Vagina (tissue), 2 donors: ENCODE data around the gene TMEM87B. TPM values are rescaled to one million over a fixed set of nuclear protein-coding genes. Genes with fewer than 3 reads are reported as not detected.

ENCODE experiments used
- DNase-seq, 2 donors: peaks; one replicate each; pipeline ENCODE4 v3.0.0-alpha.2; 2017; ENCODE audit errors: extremely low spot score in 2 of 2
- H3K27ac ChIP-seq: fragments of 200-600 bp; sonication (generic); one replicate; pipeline ENCODE4 v1.5.1; 2019
- H3K27me3 ChIP-seq: fragments of 200-600 bp; sonication (generic); one replicate; pipeline ENCODE4 v1.5.1; 2019
- H3K36me3 ChIP-seq, 2 donors: fragments of 200-600 bp; sonication (generic); one replicate each; pipeline ENCODE4 v1.5.1; 2017 to 2019
- H3K4me1 ChIP-seq: fragments of 200-600 bp; sonication (generic); one replicate; pipeline ENCODE4 v1.5.1; 2019
- H3K4me3 ChIP-seq, 2 donors: fragments of 200-600 bp; sonication (generic); 1 replicate in 1 of 2; 2 replicates in 1 of 2; pipeline ENCODE4 v1.5.1; 2016 to 2019
- H3K9me3 ChIP-seq: fragments of 200-600 bp; sonication (generic); one replicate; pipeline ENCODE4 v1.5.1; 2019
- POLR2A ChIP-seq, 2 donors: fragments of 450-650 bp; IDR thresholded peaks; one replicate each; pipeline ENCODE4 v1.6.1; 2017; ENCODE audit warnings: antibody characterized with exemption in 2 of 2, mild to moderate bottlenecking in 2 of 2, moderate library complexity in 2 of 2
- POLR2AphosphoS5 ChIP-seq, 2 donors: sonication (generic); formaldehyde crosslinking; IDR thresholded peaks; one replicate each; pipeline ENCODE4 v1.9.0; 2017; ENCODE audit warnings: antibody characterized with exemption in 2 of 2, mild to moderate bottlenecking in 2 of 2, low read depth in 1 of 2; ENCODE audit not compliant: insufficient read depth in 1 of 2
- intact Hi-C: fragments of 100-400 bp; cut with DNase I; formaldehyde crosslinking; loops from one replicate; pipeline ENCODE4 v1.15.1; 2023
- total RNA-seq: library from RNA; depleted of rRNA; stranded (reverse); fragments of >200 nt; gene quantifications from one replicate; pipeline ENCODE4 v1.2.3, GENCODE V29; 2016
- TF ChIP-seq, protein P1 (sequence below), 3 experiments: fragments of 450-650 bp in 2 of 3; fragments of 200-600 bp in 1 of 3; sonication (generic) in 1 of 3; IDR thresholded peaks; one replicate each; pipeline ENCODE4 v1.5.1; 2017 to 2019; ENCODE audit warnings: antibody characterized with exemption in 3 of 3, mild to moderate bottlenecking in 2 of 3, moderate library complexity in 2 of 3

The TMEM87B gene
- total RNA-seq, 1 donor from 2014 or later, result 18.9 TPM

DNA sequence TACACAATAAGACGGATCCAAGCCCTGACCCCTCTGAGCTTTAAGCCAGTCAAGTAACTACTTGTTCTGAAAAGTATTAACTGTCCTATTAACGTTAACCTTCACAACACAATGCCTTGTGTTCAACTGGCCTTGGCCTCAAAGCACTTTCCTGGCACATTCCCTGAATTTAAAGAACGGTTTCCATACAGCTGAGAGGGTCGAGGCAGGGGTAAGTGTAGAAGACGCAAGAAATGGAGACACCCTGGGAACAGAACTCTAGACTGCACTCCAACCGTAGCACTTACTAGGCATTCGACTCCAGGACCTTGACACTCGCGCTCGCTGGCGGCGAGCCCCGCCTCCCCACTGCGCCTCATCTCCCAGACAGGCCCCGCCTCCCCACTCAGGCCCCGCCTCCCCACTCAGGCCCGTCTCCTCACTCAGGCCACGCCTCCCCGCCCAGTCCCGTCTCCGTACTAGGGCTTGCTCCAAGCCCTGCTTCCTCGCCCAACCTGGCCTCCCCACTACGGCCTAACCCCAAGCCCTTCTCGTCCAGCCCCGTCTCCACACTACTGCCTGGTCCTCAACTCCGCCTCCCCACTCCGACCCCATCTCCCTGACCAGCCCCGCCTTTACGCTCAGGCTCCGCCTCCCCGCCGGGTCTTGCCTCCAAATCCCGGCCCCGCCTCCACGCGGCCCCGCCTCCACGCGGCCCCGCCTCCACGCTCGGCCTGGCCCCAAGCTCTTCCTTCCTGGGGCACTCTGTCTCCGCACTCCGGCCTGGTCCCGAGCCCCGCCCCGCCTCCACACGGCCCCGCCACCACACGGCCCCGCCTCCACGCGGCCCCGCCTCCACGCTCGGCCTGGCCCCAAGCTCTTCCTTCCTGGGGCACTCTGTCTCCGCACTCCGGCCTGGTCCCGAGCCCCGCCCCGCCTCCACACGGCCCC is 887 bp upstream of the TMEM87B start:
- TF ChIP-seq POLR2AphosphoS5 (IDR thresholded peaks at IDR 0.05; ENCODE audit: insufficient read depth in 1 of 2, low read depth in 1 of 2) (peak; percentile 13 to 50), POLR2A (IDR thresholded peaks at IDR 0.05) (no peak)
- TF ChIP-seq, protein P1, sequence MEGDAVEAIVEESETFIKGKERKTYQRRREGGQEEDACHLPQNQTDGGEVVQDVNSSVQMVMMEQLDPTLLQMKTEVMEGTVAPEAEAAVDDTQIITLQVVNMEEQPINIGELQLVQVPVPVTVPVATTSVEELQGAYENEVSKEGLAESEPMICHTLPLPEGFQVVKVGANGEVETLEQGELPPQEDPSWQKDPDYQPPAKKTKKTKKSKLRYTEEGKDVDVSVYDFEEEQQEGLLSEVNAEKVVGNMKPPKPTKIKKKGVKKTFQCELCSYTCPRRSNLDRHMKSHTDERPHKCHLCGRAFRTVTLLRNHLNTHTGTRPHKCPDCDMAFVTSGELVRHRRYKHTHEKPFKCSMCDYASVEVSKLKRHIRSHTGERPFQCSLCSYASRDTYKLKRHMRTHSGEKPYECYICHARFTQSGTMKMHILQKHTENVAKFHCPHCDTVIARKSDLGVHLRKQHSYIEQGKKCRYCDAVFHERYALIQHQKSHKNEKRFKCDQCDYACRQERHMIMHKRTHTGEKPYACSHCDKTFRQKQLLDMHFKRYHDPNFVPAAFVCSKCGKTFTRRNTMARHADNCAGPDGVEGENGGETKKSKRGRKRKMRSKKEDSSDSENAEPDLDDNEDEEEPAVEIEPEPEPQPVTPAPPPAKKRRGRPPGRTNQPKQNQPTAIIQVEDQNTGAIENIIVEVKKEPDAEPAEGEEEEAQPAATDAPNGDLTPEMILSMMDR (IDR thresholded peaks at IDR 0.05), result no peak
- DNase-seq, result peak; percentile 98 to 99
- Histone ChIP-seq H3K4me3 (peak overlapping the region; percentile 48 to 49), H3K4me1 (peaks cover 30% of the 10 kb centered on the region), H3K36me3 (no peaks in the 10 kb centered on the region), H3K27me3 (no peaks in the 10 kb centered on the region), H3K9me3 (no peaks in the 10 kb centered on the region), H3K27ac (peak overlapping the region; percentile 97)
- intact Hi-C loops, result loop anchor here (5.0 kb wide), 1 partner anchor 157 kb away; the partner anchor contains the start of gene MERTK

DNA sequence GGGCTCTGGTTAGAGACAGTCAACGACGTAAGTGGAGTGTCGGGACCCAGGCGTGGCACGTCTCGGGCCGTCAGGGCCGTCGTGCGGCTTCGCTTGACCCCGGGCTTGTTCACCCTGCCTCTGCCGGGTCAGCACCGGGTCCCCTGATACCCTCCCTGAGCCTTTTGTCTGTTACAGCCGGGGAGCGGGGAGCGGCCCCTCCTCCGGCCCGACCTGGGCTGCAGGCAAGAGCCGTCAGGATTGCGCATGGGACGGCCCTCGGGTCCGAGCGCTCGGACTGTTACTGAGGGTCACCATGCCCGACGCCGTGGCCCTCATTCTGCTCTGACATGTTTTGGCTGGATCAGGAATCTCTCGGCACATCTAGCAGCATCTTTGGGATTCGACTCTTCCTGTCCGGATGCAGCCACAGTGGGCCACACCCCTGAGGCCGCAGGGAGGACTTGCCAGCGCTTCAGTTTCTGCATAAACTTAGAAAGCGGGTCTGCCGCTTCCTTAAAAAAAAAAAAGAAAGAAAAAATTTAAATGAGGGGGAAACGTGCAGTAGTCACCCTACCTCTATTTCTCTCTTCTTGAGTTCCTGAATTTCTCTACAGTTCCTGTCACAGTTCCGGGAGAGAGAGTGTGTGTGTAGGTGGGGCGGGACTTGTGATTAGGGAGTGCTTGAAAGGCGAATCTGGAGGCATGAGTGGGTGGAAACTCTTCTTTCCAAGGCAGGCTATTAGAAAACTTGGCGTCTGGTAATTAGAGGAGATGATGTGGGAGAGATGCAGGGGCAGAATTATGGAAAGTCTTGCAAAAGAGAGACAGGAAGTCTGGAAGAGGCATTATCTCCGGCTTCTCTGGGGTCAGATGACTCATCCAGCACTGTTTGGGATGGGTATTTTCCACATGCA is 909 bp downstream of the TMEM87B start:
- no peaks in the 10 kb centered on the region for H3K27me3 ChIP-seq
- H3K36me3 ChIP-seq, result peaks cover 0 to 6% of the 10 kb centered on the region in 2 donors
- DNase-seq, result peak in 1 of 2 donors; percentile 98
- TF ChIP-seq POLR2AphosphoS5 (IDR thresholded peaks at IDR 0.05; ENCODE audit: insufficient read depth in 1 of 2, low read depth in 1 of 2), result peak in 1 of 2 donors; percentile 72
- TF ChIP-seq POLR2A (IDR thresholded peaks at IDR 0.05), result no peak
- intact Hi-C loops, result no loop called here
- peaks cover 30% of the 10 kb centered on the region for H3K4me1 ChIP-seq
- H3K9me3 ChIP-seq, result no peaks in the 10 kb centered on the region
- H3K27ac ChIP-seq, result peak overlapping the region; percentile 97
- peak overlapping the region; percentile 77 to 92 for H3K4me3 ChIP-seq

DNA sequence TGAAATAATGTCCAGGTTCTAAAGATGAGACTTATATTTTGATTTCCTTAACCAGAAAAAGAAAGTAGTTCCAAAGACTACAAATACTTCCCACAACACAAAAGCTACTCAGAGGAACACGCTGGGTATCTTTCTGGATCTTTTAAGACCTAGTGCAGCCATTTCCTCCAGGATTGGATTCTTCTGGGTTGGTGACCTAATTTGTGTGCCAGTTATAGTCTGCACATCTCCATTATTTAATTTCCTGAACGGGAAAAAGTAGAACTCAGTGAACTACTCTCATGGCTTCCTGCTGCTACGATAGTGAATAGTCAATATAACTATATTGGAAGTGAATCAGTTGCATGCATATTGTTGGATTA is 1.5 kb downstream of the TMEM87B start:
- TF ChIP-seq, protein P1 (IDR thresholded peaks at IDR 0.05), result no peak
- TF ChIP-seq POLR2A (IDR thresholded peaks at IDR 0.05) (no peak), POLR2AphosphoS5 (IDR thresholded peaks at IDR 0.05; ENCODE audit: insufficient read depth in 1 of 2, low read depth in 1 of 2) (no peak)
- Histone ChIP-seq H3K9me3 (no peaks in the 10 kb centered on the region), H3K27ac (peak overlapping the region; percentile 97), H3K4me1 (peaks cover 30% of the 10 kb centered on the region), H3K27me3 (no peaks in the 10 kb centered on the region), H3K4me3 (peak overlapping the region; percentile 77 to 92), H3K36me3 (peaks cover 0 to 11% of the 10 kb centered on the region in 2 donors)
- intact Hi-C loops, result no loop called here
- no peak for DNase-seq

DNA sequence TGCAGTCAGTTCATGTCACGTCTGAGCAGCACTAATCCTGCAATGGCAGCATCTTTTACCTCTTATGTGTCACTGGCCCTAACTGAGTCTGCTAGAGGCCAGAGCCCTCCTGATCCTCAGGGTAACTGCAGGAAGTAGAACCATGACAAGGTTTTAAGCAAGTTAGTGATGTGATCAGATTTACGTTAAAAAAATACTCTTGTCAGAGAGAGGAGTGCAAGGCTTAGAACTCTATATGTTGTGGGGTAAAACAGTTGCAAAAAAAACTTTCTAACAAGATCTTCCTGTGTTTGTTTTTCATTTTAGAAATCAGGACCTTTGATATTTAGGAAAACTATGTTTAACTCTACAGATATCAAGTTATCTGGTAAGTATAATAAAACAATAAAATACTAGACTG is 4.6 kb downstream of the TMEM87B start:
- intact Hi-C loops, result no loop called here
- H3K36me3 ChIP-seq, result peaks cover 0 to 27% of the 10 kb centered on the region in 2 donors
- no peak for DNase-seq

DNA sequence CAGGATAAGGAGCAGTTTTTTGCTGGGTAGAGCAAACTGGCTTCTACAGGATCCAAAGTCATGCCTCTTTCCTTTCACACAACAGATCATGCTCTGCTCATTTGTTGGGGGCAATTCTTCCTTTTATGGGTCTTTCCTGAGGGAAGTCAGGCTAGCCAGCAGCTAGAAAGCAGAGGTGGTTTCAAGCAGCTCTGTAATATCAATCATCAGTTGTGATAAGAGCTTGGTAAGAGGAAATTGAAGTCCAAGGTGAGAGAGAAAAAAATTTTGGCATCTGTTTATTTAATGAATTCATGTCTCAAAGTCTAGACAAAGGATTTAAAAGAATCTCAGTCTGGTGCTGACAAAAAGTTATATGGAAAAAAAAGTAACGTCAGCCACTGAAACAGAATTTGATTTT is 6.2 kb downstream of the TMEM87B start:
- no peaks in the 10 kb centered on the region for H3K27me3 ChIP-seq
- H3K4me3 ChIP-seq, result no peak overlapping the region
- H3K4me1 ChIP-seq, result peaks cover 21% of the 10 kb centered on the region
- no peak for DNase-seq
- TF ChIP-seq POLR2AphosphoS5 (IDR thresholded peaks at IDR 0.05; ENCODE audit: insufficient read depth in 1 of 2, low read depth in 1 of 2) (no peak), POLR2A (IDR thresholded peaks at IDR 0.05) (no peak)
- no peaks in the 10 kb centered on the region for H3K9me3 ChIP-seq
- H3K27ac ChIP-seq, result no peak overlapping the region
- peaks cover 0 to 39% of the 10 kb centered on the region in 2 donors for H3K36me3 ChIP-seq
- intact Hi-C loops, result no loop called here

More for the DNA sequence above, 4.6 kb downstream of the TMEM87B start:
- H3K27me3 ChIP-seq, result no peaks in the 10 kb centered on the region
- no peak overlapping the region for H3K27ac ChIP-seq
- TF ChIP-seq, protein P1 (IDR thresholded peaks at IDR 0.05), result no peak
- peaks cover 22% of the 10 kb centered on the region for H3K4me1 ChIP-seq
- no peaks in the 10 kb centered on the region for H3K9me3 ChIP-seq
- no peak overlapping the region for H3K4me3 ChIP-seq
